Urinary bladder (tissue), 4 donors: ENCODE measurements around the gene FAM3B. TPM values are rescaled to one million over a fixed set of nuclear protein-coding genes. Genes with fewer than 3 reads are reported as not detected.

Source experiments
- DNase-seq: peaks from one replicate; pipeline ENCODE4 v3.0.0-alpha.2; 2015; ENCODE audit errors: extremely low spot score
- H3K27ac ChIP-seq: one replicate; pipeline ENCODE4 v1.5.1; 2013; ENCODE audit warnings: low read depth, mild to moderate bottlenecking, moderate library complexity
- H3K36me3 ChIP-seq: one replicate; pipeline ENCODE4 v1.6.1; 2013; ENCODE audit warnings: mild to moderate bottlenecking, moderate library complexity; ENCODE audit not compliant: insufficient read depth
- H3K4me1 ChIP-seq: one replicate; pipeline ENCODE4 v1.6.1; 2013; ENCODE audit warnings: mild to moderate bottlenecking, moderate library complexity; ENCODE audit not compliant: insufficient read depth
- H3K4me3 ChIP-seq: one replicate; pipeline ENCODE4 v1.5.1; 2013; ENCODE audit warnings: low read depth, low read length
- WGBS: extraction: QIAGEN DNeasy Blood & Tissue Kit; methylation state at CpG from one replicate; pipeline ENCODE4 v1.1.7; 2013; 5-methylcytosine and 5-hydroxymethylcytosine counted together
- polyA plus RNA-seq: library from polyadenylated mRNA; stranded (reverse); fragments of 200-250 nt; gene quantifications from one replicate; pipeline ENCODE4 v1.2.3, GENCODE V29; 2013
- total RNA-seq: library from RNA; depleted of rRNA; stranded (reverse); fragments of >200 nt; gene quantifications from one replicate; pipeline ENCODE4 v1.2.3, GENCODE V29; 2014
- donor health status: healthy with polysubstance abuse.
- donor health status: healthy.

FAM3B gene
- total and polyA plus RNA-seq, 2 donors = 17.6 to 22.2 TPM

- H3K36me3 ChIP-seq = no peaks in the 10 kb centered on the region
- no peak overlapping the region for H3K27ac ChIP-seq
- 95% methylated on average over 18 of the region's 18 CpGs for WGBS
- H3K4me1 ChIP-seq = no peaks in the 10 kb centered on the region
- DNase-seq = no peak
- H3K4me3 ChIP-seq = no peak overlapping the region
Observed at GRCh38 chr21:41363370-41364270, 47.0 kb downstream of the FAM3B start.

DNA sequence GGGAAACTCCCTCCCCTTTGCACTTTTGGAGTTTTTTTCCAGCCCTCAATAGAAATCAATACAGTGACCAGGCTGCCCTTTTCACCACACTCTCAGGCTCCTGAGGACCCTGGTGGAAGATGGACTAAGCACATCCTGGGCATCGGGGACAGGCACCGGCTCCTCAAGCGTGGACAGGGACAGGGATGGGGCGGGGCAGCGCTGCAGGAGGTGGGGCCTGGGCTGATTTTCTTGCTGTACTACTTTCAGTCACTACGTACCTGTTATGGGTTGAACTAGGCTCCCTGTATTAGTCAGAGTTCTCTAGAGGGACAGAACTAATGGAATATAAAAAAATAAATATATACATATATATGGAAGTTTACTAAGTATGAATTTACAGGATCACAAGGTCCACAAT, 47.7 kb downstream of the FAM3B start:
- Histone ChIP-seq H3K4me3 (no peak overlapping the region), H3K36me3 (no peaks in the 10 kb centered on the region), H3K27ac (no peak overlapping the region), H3K4me1 (no peaks in the 10 kb centered on the region)
- DNase-seq = no peak
- 91% methylated on average over 6 of the region's 6 CpGs for WGBS

DNA sequence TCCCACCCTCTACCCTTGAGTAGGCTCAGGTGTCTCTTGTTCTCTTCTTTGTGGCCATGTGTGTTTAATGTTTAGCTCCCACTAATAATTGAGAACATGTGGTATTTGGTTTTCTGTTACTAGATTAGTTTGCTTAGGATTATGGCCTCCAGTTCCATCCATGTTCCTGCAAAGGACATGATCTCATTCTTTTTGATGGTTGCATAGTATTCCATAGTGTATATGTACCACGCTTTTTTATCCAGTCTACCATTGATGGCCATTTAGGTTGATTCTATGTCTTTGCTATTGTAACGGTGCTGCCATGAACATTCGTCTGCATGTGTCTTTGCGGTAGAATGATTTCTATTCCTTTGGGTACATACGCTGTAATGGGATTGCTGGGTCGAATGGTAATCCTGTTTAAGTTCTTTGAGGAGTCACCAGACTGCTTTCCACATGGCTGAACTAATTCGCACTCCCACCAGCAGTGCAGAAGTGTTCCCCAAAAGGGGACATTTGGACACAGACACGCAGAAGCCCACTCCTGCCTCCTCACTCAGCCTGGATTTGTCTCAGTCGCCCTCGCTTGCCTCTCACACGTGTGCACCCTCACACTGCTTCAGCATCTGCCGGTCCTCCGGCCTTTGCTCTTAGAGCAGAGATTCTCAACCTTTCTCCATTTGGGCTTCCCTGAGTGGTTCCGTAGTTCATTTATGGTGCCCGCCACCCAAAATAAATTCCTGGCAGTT, 48.9 kb downstream of the FAM3B start:
- no peak for DNase-seq
- no peaks in the 10 kb centered on the region for H3K4me1 ChIP-seq
- H3K27ac ChIP-seq = no peak overlapping the region
- 96% methylated on average over 15 of the region's 15 CpGs for WGBS
- H3K4me3 ChIP-seq = no peak overlapping the region
- H3K36me3 ChIP-seq = no peaks in the 10 kb centered on the region

DNA sequence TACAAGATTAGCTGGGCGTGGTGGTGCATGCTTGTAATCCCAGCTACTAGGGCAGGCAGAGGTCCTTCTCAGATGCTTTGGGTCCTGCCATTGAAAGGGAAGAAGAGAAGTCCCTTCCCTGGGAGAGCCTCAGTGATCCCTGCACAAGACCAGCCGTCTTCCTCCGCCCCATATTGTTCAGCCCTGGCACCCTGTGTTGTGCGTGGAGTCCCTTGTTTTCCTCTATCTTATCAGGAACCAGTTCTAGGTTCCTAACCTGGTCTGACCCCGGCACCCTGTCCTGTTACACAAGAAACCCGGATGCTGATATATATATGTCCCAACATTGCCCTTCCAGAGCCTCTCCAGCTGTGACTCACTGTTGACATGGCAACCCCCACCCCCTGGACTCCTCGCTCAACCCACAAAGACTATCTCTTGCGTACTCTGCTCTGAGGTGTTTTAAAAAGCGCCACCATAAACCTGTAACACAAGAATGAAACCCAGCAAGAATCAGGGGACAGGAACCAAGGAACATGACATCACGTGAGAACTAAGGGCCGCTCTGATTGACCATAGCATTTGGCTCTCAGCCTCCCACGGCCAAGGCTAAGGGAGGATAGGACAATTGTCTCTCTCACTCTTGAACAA, 50.0 kb downstream of the FAM3B start:
- WGBS = 73% methylated on average over 12 of the region's 12 CpGs
- peak; percentile 61 for DNase-seq
- Histone ChIP-seq H3K4me3 (no peak overlapping the region), H3K36me3 (no peaks in the 10 kb centered on the region), H3K27ac (no peak overlapping the region), H3K4me1 (no peaks in the 10 kb centered on the region)

DNA sequence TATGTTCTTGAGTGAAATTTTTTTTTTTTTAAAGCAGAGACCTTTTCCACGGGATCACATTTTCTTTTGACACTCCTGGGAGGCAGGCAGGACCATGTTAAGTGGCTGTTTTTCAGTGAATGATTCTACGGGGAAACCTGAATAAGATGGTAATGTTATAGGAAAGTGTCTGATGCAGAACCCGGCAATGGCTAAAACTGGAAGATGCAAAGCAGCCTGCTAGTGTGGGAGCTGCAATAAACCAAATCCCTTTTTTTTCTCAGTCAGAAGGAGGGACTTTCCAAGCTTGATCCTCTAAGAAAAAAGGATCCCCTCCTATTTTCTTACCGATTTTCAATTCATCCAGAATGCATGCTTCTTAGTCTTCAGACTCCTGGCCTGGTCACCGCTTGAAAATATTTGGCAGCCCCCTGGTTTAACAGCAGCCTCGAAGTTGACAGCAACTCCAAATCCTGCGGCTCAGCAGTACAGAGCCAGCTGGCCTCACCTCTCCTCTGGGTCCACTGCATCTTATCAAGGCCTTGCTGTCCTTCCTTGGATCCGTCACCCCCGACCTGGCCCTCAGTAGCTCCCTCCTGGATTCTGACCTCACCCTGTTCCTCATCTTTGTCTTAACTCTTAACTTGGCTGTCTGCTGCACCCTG, 50.8 kb downstream of the FAM3B start:
- H3K27ac ChIP-seq = no peak overlapping the region
- H3K4me1 ChIP-seq = no peaks in the 10 kb centered on the region
- WGBS = 54% methylated on average over 9 of the region's 9 CpGs
- H3K36me3 ChIP-seq = no peaks in the 10 kb centered on the region
- DNase-seq = no peak
- no peak overlapping the region for H3K4me3 ChIP-seq

- no peaks in the 10 kb centered on the region for H3K4me1 ChIP-seq
- no peaks in the 10 kb centered on the region for H3K36me3 ChIP-seq
- H3K27ac ChIP-seq = no peak overlapping the region
- no peak for DNase-seq
- 90% methylated on average over 15 of the region's 15 CpGs for WGBS
- no peak overlapping the region for H3K4me3 ChIP-seq
Observed at GRCh38 chr21:41367945-41368734, 51.5 kb downstream of the FAM3B start.

- Histone ChIP-seq H3K4me1 (no peaks in the 10 kb centered on the region), H3K27ac (peak overlapping the region; percentile 13), H3K4me3 (no peak overlapping the region), H3K36me3 (no peaks in the 10 kb centered on the region)
- 67% methylated on average over 4 of the region's 4 CpGs for WGBS
- no peak for DNase-seq
Observed at GRCh38 chr21:41368735-41369104, 52.1 kb downstream of the FAM3B start.

- Histone ChIP-seq H3K4me3 (peak overlapping the region; percentile 36), H3K27ac (peak overlapping the region; percentile 13), H3K36me3 (no peaks in the 10 kb centered on the region), H3K4me1 (no peaks in the 10 kb centered on the region)
- 17% methylated on average over 29 of the region's 29 CpGs for WGBS
- no peak for DNase-seq
Observed at GRCh38 chr21:41369105-41369919, 52.7 kb downstream of the FAM3B start.

GRCh38 chr21:41369920-41370839, 53.6 kb downstream of the FAM3B start:
- Histone ChIP-seq H3K27ac (no peak overlapping the region), H3K4me1 (no peaks in the 10 kb centered on the region), H3K36me3 (no peaks in the 10 kb centered on the region), H3K4me3 (peak overlapping the region; percentile 36)
- DNase-seq = no peak
- WGBS = 73% methylated on average over 30 of the region's 30 CpGs

GRCh38 chr21:41370840-41371684, 54.5 kb downstream of the FAM3B start:
- 75% methylated on average over 12 of the region's 12 CpGs for WGBS
- H3K27ac ChIP-seq = no peak overlapping the region
- no peak overlapping the region for H3K4me3 ChIP-seq
- no peaks in the 10 kb centered on the region for H3K4me1 ChIP-seq
- H3K36me3 ChIP-seq = no peaks in the 10 kb centered on the region
- DNase-seq = no peak

DNA sequence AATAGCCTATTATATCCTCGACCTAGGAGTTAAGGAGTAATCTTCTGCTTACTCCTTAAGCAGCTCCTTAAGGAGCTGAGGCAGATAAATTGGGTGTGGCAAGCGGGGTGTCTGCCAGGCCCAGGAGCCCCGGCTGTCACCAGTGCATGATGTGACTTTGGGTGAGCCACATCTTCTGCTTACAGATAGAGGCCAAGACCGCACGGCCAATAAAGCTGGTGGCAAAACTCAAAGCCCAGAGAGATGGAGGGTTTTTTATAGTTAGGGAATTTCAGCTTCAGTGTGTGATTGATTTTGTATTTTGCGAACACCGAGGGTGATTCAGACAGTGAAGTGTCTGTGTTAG, 55.1 kb downstream of the FAM3B start:
- no peaks in the 10 kb centered on the region for H3K36me3 ChIP-seq
- H3K27ac ChIP-seq = no peak overlapping the region
- H3K4me1 ChIP-seq = no peaks in the 10 kb centered on the region

More for the DNA sequence above, 55.1 kb downstream of the FAM3B start:
- H3K4me3 ChIP-seq = no peak overlapping the region
- 90% methylated on average over 7 of the region's 7 CpGs for WGBS
- no peak for DNase-seq
